IMR-90 (cell line): ENCODE data around the gene CGN. TPM values are rescaled to one million over a fixed set of nuclear protein-coding genes. Genes with fewer than 3 reads are reported as not detected.

Experiments
- ATAC-seq: fragments of 200-7000 bp; cut with Tn5 transposase; 2 replicates; pipeline ENCODE4 v1.9.1; 2020; ENCODE audit warnings: low read depth, mild to moderate bottlenecking, moderate library complexity
- BruUV-seq: library from RNA; stranded (reverse); fragments of 400-500 nt; replicated peaks from 2 replicates; lab custom pipeline; 2021; lab: Mats Ljungman, UMichigan
- CTCF ChIA-PET: fragments of 300-600 bp; formaldehyde crosslinking; extraction: SDS; loops from one replicate; lab custom pipeline; 2021; ENCODE audit warnings: antibody characterized with exemption; lab: Yijun Ruan, JAX
- POLR2A ChIA-PET: fragments of 300-600 bp; sonication (Branson Sonifier 250); formaldehyde crosslinking; loops from one replicate; lab custom pipeline; 2022; ENCODE audit warnings: antibody characterized with exemption; ENCODE audit not compliant: unreplicated experiment; lab: Charles Lee
- DNase-seq: peaks from one replicate; pipeline ENCODE4 v3.0.0; 2013
- H2AFZ ChIP-seq: replicated peaks from 2 replicates; pipeline ENCODE3; 2013; ENCODE audit warnings: low read length, mild to moderate bottlenecking; ENCODE audit not compliant: poor library complexity
- H2AK5ac ChIP-seq: 2 replicates; pipeline ENCODE4 v1.6.1; 2013; ENCODE audit warnings: low read depth, low read length, inconsistent platforms
- H2AK9ac ChIP-seq: replicated peaks from 2 replicates; pipeline ENCODE3; 2013; ENCODE audit warnings: mild to moderate bottlenecking, low read depth, low read length, moderate library complexity; ENCODE audit not compliant: poor library complexity
- H2BK120ac ChIP-seq: 2 replicates; pipeline ENCODE4 v1.6.1; 2013; ENCODE audit warnings: low read depth, low read length, inconsistent platforms
- H2BK15ac ChIP-seq: 3 replicates; pipeline ENCODE4 v1.6.1; 2013; ENCODE audit warnings: low read depth, low read length, inconsistent platforms
- H2BK20ac ChIP-seq: 2 replicates; pipeline ENCODE4 v1.6.1; 2013; ENCODE audit warnings: low read depth, mild to moderate bottlenecking, inconsistent platforms, low read length, moderate library complexity
- H2BK5ac ChIP-seq: 2 replicates; pipeline ENCODE4 v1.6.1; 2013; ENCODE audit warnings: mild to moderate bottlenecking, low read depth, low read length, inconsistent platforms; ENCODE audit not compliant: poor library complexity, severe bottlenecking
- H3K14ac ChIP-seq: replicated peaks from 2 replicates; pipeline ENCODE4 v1.6.1; 2013; ENCODE audit warnings: low read depth, low read length, inconsistent platforms
- H3K18ac ChIP-seq: 2 replicates; pipeline ENCODE4 v1.6.1; 2013; ENCODE audit warnings: low read depth, low read length, control low read depth
- H3K23ac ChIP-seq: 2 replicates; pipeline ENCODE4 v1.6.1; 2013; ENCODE audit warnings: low read depth, low read length, inconsistent platforms
- H3K27ac ChIP-seq: 2 replicates; pipeline ENCODE4 v1.5.1; 2013; ENCODE audit warnings: mild to moderate bottlenecking, control low read depth, low read length; ENCODE audit not compliant: insufficient read depth
- H3K27me3 ChIP-seq: 2 replicates; pipeline ENCODE4 v1.6.1; 2013; ENCODE audit warnings: low read length; ENCODE audit not compliant: control insufficient read depth, insufficient read depth
- H3K36me3 ChIP-seq: 2 replicates; pipeline ENCODE4 v1.6.1; 2013; ENCODE audit warnings: low read length, mixed read lengths; ENCODE audit not compliant: control insufficient read depth, insufficient read depth
- H3K4ac ChIP-seq: 2 replicates; pipeline ENCODE4 v1.6.1; 2013; ENCODE audit warnings: low read depth, low read length, inconsistent platforms
- H3K4me1 ChIP-seq: 2 replicates; pipeline ENCODE4 v1.6.1; 2013; ENCODE audit warnings: low read length, mixed read lengths; ENCODE audit not compliant: control insufficient read depth, insufficient read depth
- H3K4me2 ChIP-seq: 2 replicates; pipeline ENCODE4 v1.6.1; 2013; ENCODE audit warnings: low read depth, mild to moderate bottlenecking, control low read depth, low read length, moderate library complexity
- H3K4me3 ChIP-seq: 2 replicates; pipeline ENCODE4 v1.5.1; 2013; ENCODE audit warnings: low read depth, mild to moderate bottlenecking, control low read depth, low read length, moderate library complexity; ENCODE audit not compliant: insufficient read depth
- H3K56ac ChIP-seq: 2 replicates; pipeline ENCODE4 v1.6.1; 2013; ENCODE audit warnings: low read length, inconsistent platforms; ENCODE audit not compliant: insufficient read depth; ENCODE audit errors: extremely low read depth
- H3K79me1 ChIP-seq, 2 experiments: 2 replicates each; pipeline ENCODE4 v1.6.1; 2013; ENCODE audit warnings: low read length in 2 of 2, inconsistent platforms in 1 of 2, low read depth in 1 of 2
- H3K9ac ChIP-seq: 2 replicates; pipeline ENCODE4 v1.6.1; 2013; ENCODE audit warnings: low read depth, low read length, control low read depth
- H3K9me1 ChIP-seq: 2 replicates; pipeline ENCODE4 v1.6.1; 2013; ENCODE audit warnings: low read length, inconsistent platforms; ENCODE audit not compliant: insufficient read depth
- H3K9me3 ChIP-seq: 2 replicates; pipeline ENCODE4 v1.6.1; 2013; ENCODE audit warnings: low read length; ENCODE audit not compliant: control insufficient read depth, insufficient read depth
- H4K20me1 ChIP-seq: 2 replicates; pipeline ENCODE4 v1.6.1; 2013; ENCODE audit warnings: low read length, inconsistent platforms; ENCODE audit not compliant: insufficient read depth
- H4K5ac ChIP-seq: 2 replicates; pipeline ENCODE4 v1.6.1; 2013; ENCODE audit warnings: mild to moderate bottlenecking, low read depth, low read length, control low read depth
- H4K8ac ChIP-seq, 2 experiments: 2 replicates each; pipeline ENCODE4 v1.6.1; 2013; ENCODE audit warnings: low read depth in 2 of 2, low read length in 2 of 2, control low read depth in 1 of 2, inconsistent platforms in 1 of 2
- H4K91ac ChIP-seq: 2 replicates; pipeline ENCODE4 v1.6.1; 2013; ENCODE audit warnings: low read depth, low read length, inconsistent platforms; ENCODE audit not compliant: insufficient read depth
- CTCF ChIP-seq: conservative IDR thresholded peaks from 2 replicates; pipeline ENCODE4 v1.5.1; 2012; ENCODE audit warnings: mild to moderate bottlenecking, low read depth, low read length, improper control_type of control experiment
- RAD21 ChIP-seq: IDR thresholded peaks from 2 replicates; pipeline ENCODE4 v1.6.1; 2012; ENCODE audit warnings: low read length, improper control_type of control experiment
- RFX5 ChIP-seq: IDR thresholded peaks from 2 replicates; pipeline ENCODE4 v1.8.0; 2012; ENCODE audit warnings: low read depth, mild to moderate bottlenecking, low read length, moderate library complexity
- WGBS, 2 experiments: methylation state at CpG; one replicate each; pipeline versions ENCODE4 v1.1.5 to v1.1.7; 2013; ENCODE audit warnings: missing lambda C conversion rate in 2 of 2; ENCODE audit not compliant: insufficient read length in 1 of 2; ENCODE audit errors: extremely low coverage in 2 of 2; 5-methylcytosine and 5-hydroxymethylcytosine counted together
- dilution Hi-C: fragments of 300-500 bp; cut with HindIII; formaldehyde crosslinking; loops from one replicate; pipeline ENCODE4 v1.14.3; 2018; ENCODE audit warnings: low sequenced_read_pairs; ENCODE audit not compliant: unreplicated experiment
- in situ Hi-C: fragments of 300-500 bp; cut with MboI; formaldehyde crosslinking; loops from 3 replicates; pipeline ENCODE4 v1.14.3; 2019; ENCODE audit warnings: low sequenced_read_pairs, inconsistent platforms, mixed read lengths
- intact Hi-C: fragments of 100-400 bp; cut with micrococcal nuclease; formaldehyde crosslinking; loops from 2 replicates; pipeline ENCODE4 v1.10.0; 2022
- polyA plus RNA-seq, 3 experiments: library from polyadenylated mRNA; depleted of rRNA; stranded (reverse); fragments of >200 nt; gene quantifications; 2 replicates each; pipeline ENCODE4 v1.2.3, GENCODE V29; 2012; ENCODE audit warnings: low replicate concordance in 1 of 3
- total RNA-seq: library from RNA; depleted of rRNA; stranded (reverse); fragments of >200 nt; gene quantifications from 2 replicates; pipeline ENCODE4 v1.2.3, GENCODE V29; 2012

Gene CGN
- total and polyA plus RNA-seq, 2 of the 4 experiments (the other 2 are of a cell fraction) = 0.34 to 0.36 TPM

GRCh38 chr1:151513626-151514121 lies 2.5 kb downstream of the CGN start (continued):
- TF ChIP-seq CTCF (no peak), RAD21 (no peak)

GRCh38 chr1:151514366-151514765 lies 3.2 kb downstream of the CGN start:
- no peak for DNase-seq
- WGBS, 2 experiments = no CpG with 5 or more reads among the region's 4 CpGs
- no TSS peak for BruUV-seq
- no peak overlapping the region for H2AFZ ChIP-seq
- no peak for TF ChIP-seq RFX5
- no peak overlapping the region for H3K23ac ChIP-seq
- H4K8ac ChIP-seq = no peak overlapping the region
- no peak overlapping the region for H4K5ac ChIP-seq
- no peak overlapping the region for H3K14ac ChIP-seq
- H3K9ac ChIP-seq = no peak overlapping the region
- H3K18ac ChIP-seq = no peak overlapping the region
- no peak overlapping the region for H2AK9ac ChIP-seq
- H3K36me3 ChIP-seq = no peaks in the 10 kb centered on the region
- H4K20me1 ChIP-seq = no peaks in the 10 kb centered on the region
- H3K27me3 ChIP-seq = peaks cover 32% of the 10 kb centered on the region
- no peak for ATAC-seq
- no peak overlapping the region for H3K4ac ChIP-seq
- H3K56ac ChIP-seq = no peak overlapping the region
- H2BK15ac ChIP-seq = no peak overlapping the region
- H3K4me3 ChIP-seq = no peak overlapping the region
- H3K9me1 ChIP-seq = 0 out of 2 replicates have a peak, but pooled peaks cover 3% of the 10 kb centered on the region
- H3K4me1 ChIP-seq = peaks cover 4% of the 10 kb centered on the region
- POLR2A ChIA-PET = no interaction called here
- in situ Hi-C loops = no loop called here
- intact Hi-C loops = loop anchor here (5.0 kb wide), 1 partner anchor 42 kb away; no protein-coding TSS in a partner anchor
- no peak overlapping the region for H2BK20ac ChIP-seq
- H4K91ac ChIP-seq = no peak overlapping the region
- H3K79me1 ChIP-seq = no peaks in the 10 kb centered on the region
- no peaks in the 10 kb centered on the region for H3K9me3 ChIP-seq
- dilution Hi-C loops = no loop called here
- no peak overlapping the region for H2BK120ac ChIP-seq
- H3K4me2 ChIP-seq = no peak overlapping the region
- no peak overlapping the region for H2AK5ac ChIP-seq
- H2BK5ac ChIP-seq = no peak overlapping the region
- CTCF ChIA-PET = interaction anchor here (0.8 kb wide), 1 partner anchor 13 kb away, joined by 3 read pairs; no protein-coding TSS in a partner anchor
- no peak overlapping the region for H3K27ac ChIP-seq
